HG02642 (cell line): Measurements from ENCODE around the gene OR13J1.

Experiments used
- ATAC-seq: cut with Tn5 transposase; IDR thresholded peaks from one replicate; pipeline ENCODE4 v1.9.1; 2021; ENCODE audit warnings: mild to moderate bottlenecking; ENCODE audit not compliant: unreplicated experiment, poor library complexity

OR13J1 gene

GRCh38 chr9:35861161-35861897 is 8.9 kb downstream of the OR13J1 start:
- no peak for ATAC-seq

- ATAC-seq = no peak
These were observed 10.2 kb downstream of the OR13J1 start for GRCh38 chr9:35859990-35860339.

- no peak for ATAC-seq
These were observed 10.8 kb downstream of the OR13J1 start for GRCh38 chr9:35859310-35859989.

GRCh38 chr9:35858458-35858857 is 11.7 kb downstream of the OR13J1 start:
- ATAC-seq = no peak

- ATAC-seq = no peak
These were observed 13.3 kb downstream of the OR13J1 start for GRCh38 chr9:35856882-35857281.

GRCh38 chr9:35856206-35856605 is 14.0 kb downstream of the OR13J1 start:
- ATAC-seq = no peak

- no peak for ATAC-seq
These were observed 16.0 kb downstream of the OR13J1 start for GRCh38 chr9:35854091-35854762.

- ATAC-seq = no peak
These were observed 17.0 kb downstream of the OR13J1 start for GRCh38 chr9:35852876-35853865.

GRCh38 chr9:35852267-35852815 is 17.9 kb downstream of the OR13J1 start:
- no peak for ATAC-seq

- ATAC-seq = peak; percentile 91
These were observed 22.2 kb downstream of the OR13J1 start for GRCh38 chr9:35847792-35848572.

- no peak for ATAC-seq
These were observed 24.1 kb downstream of the OR13J1 start for GRCh38 chr9:35845824-35846771.

- no peak for ATAC-seq
These were observed 25.5 kb downstream of the OR13J1 start for GRCh38 chr9:35844628-35845270.

- ATAC-seq = peak; percentile 67
These were observed 27.4 kb downstream of the OR13J1 start for GRCh38 chr9:35842795-35843194.

GRCh38 chr9:35842020-35842745 is 28.0 kb downstream of the OR13J1 start:
- peak; percentile 12 for ATAC-seq

GRCh38 chr9:35841645-35841900 is 28.6 kb downstream of the OR13J1 start:
- ATAC-seq = no peak

- ATAC-seq = no peak
These were observed 29.1 kb downstream of the OR13J1 start for GRCh38 chr9:35840881-35841644.

GRCh38 chr9:35839926-35840325 is 30.3 kb downstream of the OR13J1 start:
- no peak for ATAC-seq
